NT2/D1 (cell line): ENCODE data around the gene ARID1A.

Experiments
- SUZ12 ChIP-seq: IDR thresholded peaks from 2 replicates; pipeline ENCODE4 v1.6.1; 2011; ENCODE audit not compliant: insufficient read length, insufficient read depth; ENCODE audit errors: extremely low read depth
- YY1 ChIP-seq: IDR thresholded peaks from 2 replicates; pipeline ENCODE4 v1.6.1; 2011; ENCODE audit not compliant: insufficient read length, insufficient read depth
- ZNF274 ChIP-seq: IDR thresholded peaks from 2 replicates; pipeline ENCODE4 v1.6.1; 2011; ENCODE audit warnings: mild to moderate bottlenecking, low read depth, low read length

DNA sequence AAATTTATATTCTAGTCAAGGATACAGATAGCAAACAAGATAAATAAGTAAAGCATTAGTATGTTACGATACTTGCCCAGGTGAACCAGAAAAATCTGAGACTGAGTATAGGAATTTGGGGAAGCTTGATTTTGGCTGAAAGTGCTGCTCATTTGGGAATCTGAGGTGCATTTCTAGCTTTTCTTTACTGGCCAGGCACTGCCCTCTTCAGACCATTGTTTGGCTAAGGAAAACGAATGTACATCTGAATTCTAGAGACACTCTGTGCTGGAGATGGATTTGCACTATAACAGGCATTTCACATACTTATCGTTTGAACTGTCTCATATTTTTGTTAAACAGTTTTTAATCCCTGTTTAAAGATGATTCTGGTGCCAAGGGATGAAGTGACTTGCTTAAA is 23.4 kb downstream of the ARID1A start:
- TF ChIP-seq ZNF274 (no peak), SUZ12 (no peak), YY1 (no peak)
